ENCODE measurements around the gene LRPPRC.
"Not testable (repeated sequence)": the region's sequence is repeated elsewhere in the genome, so short reads cannot be mapped to it uniquely, and the experiment has no call there.

Gene LRPPRC

DNA sequence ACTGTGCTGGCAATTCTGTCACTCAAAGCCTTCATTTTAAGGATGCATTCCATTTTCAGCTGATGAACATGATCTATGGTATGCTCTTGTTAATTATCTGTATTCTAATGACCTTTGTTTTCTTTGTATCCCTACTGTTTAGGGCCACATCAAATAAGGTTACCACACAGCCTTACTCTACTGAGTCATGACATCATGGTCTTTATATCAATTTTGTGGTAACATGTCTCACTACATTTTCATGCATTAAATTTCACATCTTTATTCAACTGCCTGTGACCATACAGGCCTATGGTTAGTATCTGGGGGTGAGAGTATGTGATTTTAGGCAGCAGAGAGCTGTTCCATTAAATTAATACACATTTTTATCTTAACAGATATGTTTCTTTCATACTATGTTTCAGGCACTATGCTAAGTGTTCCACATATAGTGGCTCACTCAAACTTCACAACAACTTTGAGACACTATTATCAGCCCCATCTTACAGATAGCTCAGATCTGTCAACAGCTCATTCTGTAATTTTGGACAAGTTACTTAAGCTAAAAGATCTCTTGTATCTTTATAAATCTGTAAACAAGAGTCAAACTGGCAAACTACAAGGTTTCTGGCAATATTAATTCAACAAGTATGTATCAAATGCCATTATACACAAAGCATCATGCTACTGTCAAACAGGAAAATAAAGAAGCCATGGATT lies 18.0 kb downstream of the LRPPRC start:
- DNase-seq (ENCODE audit: low spot score), result no peak

DNA sequence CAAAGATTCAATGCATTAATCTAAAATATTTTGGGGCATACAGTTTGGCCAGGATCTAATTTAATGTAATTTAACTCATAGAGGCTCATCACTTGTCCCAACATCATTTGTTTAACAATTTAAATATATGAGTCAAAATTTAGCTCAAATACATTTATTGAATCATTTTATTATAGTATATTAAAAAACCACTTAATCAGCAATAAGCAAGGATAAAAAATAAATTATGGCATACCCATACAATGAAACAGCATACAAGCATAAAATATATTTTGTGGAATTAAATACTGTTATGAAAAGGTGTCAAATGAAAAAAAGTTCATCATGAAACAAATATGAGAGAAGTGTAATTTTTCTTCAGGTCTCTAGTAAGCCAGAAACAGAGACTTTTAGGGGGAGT lies 34.9 kb downstream of the LRPPRC start:
- DNase-seq (ENCODE audit: low spot score), result no peak

DNA sequence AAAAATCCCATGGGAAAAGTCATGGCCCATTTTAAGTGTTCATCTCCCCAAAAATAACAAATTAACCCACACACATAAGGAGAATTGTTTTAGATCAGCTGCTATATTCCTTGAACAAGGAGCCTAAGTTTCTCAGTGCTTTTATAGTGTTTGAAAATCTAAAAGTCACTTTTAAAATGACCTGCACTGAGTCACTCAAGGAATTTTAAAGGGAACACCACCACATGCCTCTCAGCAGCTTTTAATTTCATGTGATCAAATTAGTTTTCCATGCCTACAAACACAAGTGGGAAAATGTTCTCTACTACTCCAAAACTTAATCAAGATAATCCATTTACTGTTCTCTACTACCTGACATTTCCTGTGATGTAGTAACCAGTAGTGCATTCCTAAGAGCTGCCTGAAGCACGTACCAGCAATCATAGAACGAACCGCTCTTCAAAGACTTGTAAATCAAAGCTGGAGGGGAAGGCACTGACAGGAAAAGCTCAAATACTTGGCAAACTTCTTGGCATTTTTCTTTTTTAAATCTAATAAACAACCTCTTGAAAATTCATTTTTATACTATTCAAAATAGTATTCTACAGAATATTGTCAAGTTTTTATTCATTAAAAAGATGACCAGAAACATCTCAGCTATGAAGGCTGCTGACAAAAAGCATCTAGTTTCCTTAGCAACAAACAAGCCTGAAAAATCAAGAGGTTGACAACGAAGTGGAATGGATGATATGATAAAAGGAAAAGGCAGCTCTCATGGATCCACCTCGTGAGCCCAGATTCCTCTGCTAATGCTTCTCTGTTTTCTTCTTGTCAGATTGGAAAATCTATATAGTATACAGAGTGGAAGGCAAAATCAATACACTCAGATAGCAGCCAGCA lies 37.2 kb downstream of the LRPPRC start:
- no peak for DNase-seq (ENCODE audit: low spot score)

- DNase-seq (ENCODE audit: low spot score), result peak; percentile 22
These were observed 45.3 kb downstream of the LRPPRC start for GRCh38 chr2:43950383-43951008.

DNA sequence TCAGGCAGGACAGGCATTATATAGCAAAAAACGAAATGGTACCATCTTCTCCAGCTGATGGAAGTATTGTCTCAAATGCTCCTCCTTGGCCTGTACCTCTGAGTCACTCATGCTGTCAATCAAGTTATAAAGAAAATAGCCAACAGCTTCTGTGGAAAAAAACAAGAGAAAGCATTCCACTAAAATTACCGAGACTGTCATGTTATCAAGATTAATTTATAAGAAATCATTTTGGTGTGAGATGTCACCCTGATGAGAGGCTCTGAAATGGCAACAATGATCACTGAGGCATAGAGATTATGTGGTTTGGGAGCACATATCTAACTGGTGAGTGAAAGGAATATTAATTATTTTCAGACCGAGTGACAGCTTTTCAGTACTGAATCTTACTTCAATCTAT lies 47.4 kb downstream of the LRPPRC start:
- no peak for DNase-seq (ENCODE audit: low spot score)

- no peak for DNase-seq (ENCODE audit: low spot score)
These were observed 49.1 kb downstream of the LRPPRC start for GRCh38 chr2:43946685-43947084.

DNA sequence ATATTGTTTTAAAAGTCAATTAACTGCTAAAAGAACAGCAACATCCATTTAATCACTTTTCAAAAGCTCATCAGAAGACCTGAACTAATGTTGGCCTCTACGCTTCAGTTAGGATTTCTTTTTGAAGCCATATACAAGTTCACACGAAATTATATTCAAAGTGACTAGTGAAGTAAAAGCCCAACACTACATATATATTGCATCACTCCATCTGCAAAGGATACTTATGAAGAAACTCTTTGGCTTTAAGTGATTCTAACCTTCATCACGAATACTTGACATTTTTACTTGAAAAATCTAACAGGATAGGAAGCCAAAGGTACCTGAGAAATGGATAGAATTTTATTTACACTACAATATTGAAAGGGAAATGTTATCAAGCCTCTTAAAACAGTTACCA lies 50.4 kb downstream of the LRPPRC start:
- DNase-seq (ENCODE audit: low spot score), result no peak

DNA sequence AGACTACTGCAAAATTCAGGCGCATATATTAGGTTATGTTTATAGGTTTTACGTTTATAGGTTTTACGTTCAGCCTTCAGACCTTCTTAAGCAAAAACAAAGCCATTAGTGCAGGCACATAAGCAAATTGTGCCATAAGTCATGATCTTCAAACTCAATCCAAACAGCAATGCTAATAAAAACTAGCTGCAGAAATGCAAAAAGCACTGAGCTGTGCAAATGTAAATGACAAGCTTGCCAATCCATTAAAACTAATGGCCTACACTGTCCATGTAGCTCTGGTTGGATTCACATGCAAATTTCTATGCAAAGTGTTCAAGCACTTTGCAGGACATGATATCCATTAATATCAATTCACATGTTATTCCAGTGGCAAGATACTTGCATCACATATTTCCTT lies 50.9 kb downstream of the LRPPRC start:
- DNase-seq (ENCODE audit: low spot score), result no peak

GRCh38 chr2:43943809-43944452 lies 51.9 kb downstream of the LRPPRC start:
- DNase-seq (ENCODE audit: low spot score), result no peak

GRCh38 chr2:43943323-43943722 lies 52.5 kb downstream of the LRPPRC start:
- no peak for DNase-seq (ENCODE audit: low spot score)

DNA sequence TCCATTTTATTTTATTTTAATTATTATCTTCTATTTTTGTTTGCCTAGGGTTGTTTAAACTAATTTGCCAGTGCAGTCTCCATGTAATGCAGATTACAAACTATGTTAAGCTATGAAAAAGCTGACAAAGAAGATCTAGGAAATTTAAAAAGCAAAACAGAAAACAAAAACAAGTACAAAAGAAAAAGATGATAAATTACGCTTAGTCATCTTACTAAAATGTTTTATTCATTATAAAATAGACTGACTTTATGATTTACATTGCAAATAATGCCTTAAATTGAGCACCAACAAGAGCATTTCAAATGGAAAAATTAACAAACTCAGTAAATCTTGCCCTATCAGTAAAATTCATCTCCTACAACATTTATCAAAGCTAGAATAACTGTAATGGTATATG lies 52.9 kb downstream of the LRPPRC start:
- DNase-seq (ENCODE audit: low spot score), result no peak

DNA sequence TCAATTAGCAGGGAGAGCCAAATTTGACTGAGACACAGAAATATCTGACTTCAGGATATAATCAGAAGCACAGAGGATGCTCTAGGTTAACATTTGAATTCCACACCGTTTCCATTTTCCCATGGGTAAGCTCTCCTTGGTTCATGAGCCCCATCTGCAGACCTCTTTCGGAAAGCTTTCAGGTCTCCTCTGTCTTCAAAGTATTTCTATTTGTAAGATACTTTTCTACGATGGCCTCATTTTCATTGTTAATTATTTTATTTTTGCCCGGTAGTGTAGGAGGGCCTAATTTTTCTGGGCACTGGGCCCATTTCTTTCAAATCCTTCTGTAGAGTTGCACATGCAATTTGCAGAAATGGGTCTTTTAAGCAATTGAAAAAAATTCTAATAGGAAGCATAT lies 53.8 kb downstream of the LRPPRC start:
- no peak for DNase-seq (ENCODE audit: low spot score)

DNA sequence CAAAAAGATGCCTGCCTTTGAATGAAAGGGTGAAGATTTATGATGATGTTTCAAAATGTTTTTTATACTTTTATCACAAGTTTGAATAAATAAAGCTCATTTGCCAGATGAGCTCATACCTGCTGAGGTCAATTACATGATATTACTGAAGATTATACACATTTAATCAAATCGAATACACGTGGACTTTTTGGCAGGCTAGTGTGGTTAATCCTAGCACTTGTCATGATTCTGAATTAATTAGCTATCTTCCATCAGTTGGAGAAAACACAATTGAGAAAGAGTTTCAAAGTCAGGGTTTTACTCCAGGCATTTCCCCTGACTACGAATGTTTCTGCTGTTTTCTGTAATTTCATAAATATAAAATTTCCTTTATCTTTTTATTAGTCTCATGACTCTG lies 54.4 kb downstream of the LRPPRC start:
- DNase-seq (ENCODE audit: low spot score), result no peak

- DNase-seq (ENCODE audit: low spot score), result no peak
These were observed 56.0 kb downstream of the LRPPRC start for GRCh38 chr2:43939695-43940256.

GRCh38 chr2:43937269-43937820 lies 58.4 kb downstream of the LRPPRC start:
- no peak for DNase-seq (ENCODE audit: low spot score)

GRCh38 chr2:43934567-43934966 lies 61.2 kb downstream of the LRPPRC start:
- DNase-seq (ENCODE audit: low spot score), result no peak

DNA sequence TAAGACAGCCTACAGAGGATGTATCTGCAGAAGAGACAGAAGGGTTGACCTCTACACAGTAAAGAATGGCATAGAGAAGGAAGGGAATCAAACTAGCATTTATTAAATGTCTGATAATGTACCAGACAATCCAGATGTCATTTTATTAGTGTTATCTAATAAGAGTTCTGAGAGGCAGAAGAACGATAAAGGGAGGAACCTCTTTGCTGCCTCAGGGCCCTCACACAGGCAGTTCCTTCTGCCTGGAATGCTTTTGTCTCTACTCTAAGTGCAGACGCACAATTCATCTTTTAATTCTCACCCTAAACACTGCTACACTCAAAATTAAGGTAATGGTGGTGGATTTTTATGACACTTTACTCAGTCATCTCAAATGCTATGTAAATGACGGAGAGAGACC lies 64.5 kb downstream of the LRPPRC start:
- no peak for DNase-seq (ENCODE audit: low spot score)

GRCh38 chr2:43927442-43927841 lies 68.3 kb downstream of the LRPPRC start:
- no peak for DNase-seq (ENCODE audit: low spot score)

GRCh38 chr2:43925431-43925830 lies 70.4 kb downstream of the LRPPRC start:
- no peak for DNase-seq (ENCODE audit: low spot score)

DNA sequence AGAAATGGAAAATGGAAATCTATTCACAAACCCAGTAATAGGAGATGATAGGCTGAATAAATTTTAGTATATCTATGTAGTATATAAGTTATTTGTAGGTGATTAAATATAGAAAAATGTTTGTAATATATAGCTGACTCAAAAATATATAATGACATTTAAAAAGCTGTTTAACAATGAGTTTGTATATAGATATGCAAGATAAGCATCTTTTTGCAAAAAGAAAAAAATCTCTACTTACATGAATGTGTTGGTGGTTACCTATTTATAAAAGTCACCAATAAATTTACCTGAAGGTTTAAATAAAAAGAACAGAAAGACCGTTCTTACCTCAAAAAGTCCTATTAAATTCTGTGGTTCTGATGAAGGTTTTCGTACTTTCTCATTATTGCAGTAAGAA lies 71.3 kb downstream of the LRPPRC start:
- no peak for DNase-seq (ENCODE audit: low spot score)

DNA sequence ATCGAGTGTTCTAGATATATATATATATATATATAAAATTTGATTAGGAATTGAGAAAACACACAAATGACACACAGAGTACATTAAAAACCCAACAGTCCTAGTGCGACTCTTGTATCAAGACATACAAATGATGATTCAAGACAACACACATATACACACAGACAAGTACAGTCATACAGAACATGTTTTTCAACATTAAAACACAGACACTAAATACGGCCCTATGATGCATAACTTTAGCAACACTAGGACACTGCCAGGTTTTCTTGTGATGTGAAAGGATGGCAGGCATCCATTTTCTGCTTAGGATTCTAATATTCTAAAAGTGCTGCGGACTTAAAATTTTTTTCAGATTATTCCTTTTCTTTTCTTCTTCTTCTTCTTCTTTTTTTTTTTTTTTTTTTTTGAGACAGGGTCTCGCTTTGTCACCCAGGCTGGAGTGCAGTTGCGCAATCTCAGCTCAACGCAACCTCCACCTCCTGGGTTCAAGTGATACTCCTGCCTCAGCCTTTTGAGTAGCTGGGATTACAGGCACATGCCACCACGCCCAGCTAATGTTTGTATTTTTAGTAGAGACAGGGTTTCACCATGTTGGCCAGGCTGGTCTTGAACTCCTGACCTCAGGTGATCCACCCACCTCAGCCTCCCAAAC lies 84.5 kb downstream of the LRPPRC start:
- DNase-seq (ENCODE audit: low spot score), result not testable (repeated sequence)

Measured in kidney capillary endothelial cell (primary cell).